Erythroblast (primary cell): Measurements from ENCODE around the gene USHBP1.

Experiments used
- GATA1 ChIP-seq: IDR thresholded peaks from 2 replicates; pipeline ENCODE4 v1.6.1; 2011; ENCODE audit warnings: low read depth, mild to moderate bottlenecking, control low read depth, low read length, moderate library complexity
- POLR2A ChIP-seq: IDR thresholded peaks from 2 replicates; pipeline ENCODE4 v1.6.1; 2011; ENCODE audit warnings: mild to moderate bottlenecking, low read length

DNA sequence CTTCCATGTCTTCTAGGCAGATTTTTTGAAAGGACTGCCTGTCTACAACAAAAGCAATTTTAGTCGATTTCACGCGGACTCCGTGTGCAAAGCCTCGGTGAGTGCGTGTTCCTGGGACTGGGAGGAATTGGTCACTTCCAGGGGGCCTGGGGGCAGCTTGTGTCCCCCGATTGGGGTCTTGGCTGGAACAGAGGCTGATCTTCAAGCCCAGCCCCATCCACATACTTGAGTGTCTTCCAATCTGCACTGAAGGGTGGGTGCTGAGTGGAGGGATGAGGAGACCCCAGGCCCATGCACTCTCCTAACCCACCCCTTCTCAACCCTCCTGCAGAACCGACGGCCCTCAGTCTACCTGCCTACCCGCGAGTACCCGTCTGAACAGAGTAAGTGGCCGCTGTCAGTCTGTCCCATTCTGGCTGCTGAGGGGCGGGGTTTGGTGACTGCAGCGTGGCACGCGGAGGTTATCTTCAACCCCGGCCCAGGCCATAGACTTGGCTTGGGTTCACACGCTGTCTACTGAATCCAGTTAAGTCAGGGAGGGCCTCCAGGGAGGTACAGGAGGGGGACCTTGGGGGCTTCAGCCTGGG lies 49.6 kb upstream of the USHBP1 start:
- TF ChIP-seq POLR2A (no peak), GATA1 (no peak)
